Ecto neural progenitor cell (in vitro differentiated cells): Measurements from ENCODE around the gene CPNE5.

Source experiments
- DNase-seq: peaks from one replicate; pipeline ENCODE4 v3.0.0-alpha.2; 2018; ENCODE audit warnings: low spot score

CPNE5 gene

DNA sequence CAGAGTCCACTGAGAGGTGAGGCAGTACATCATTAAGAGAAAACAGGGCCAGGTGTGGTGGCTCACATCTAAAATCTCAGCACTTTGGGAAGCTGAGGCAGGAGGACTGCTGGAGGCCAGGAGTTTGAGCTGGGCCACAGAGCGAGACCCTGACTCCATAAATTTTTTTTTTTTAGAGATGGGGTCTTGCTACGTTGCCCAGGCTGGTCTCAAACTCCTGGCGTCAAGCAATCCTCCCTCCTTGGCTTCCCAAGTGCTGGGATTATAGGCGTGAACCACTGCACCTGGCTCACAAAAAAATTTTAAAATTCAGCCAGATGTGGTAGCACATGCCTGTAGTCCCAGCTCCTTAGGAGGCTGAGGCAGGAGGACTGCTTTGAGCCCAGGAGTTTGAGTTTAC is 18.1 kb upstream of the CPNE5 start:
- DNase-seq = no peak

DNA sequence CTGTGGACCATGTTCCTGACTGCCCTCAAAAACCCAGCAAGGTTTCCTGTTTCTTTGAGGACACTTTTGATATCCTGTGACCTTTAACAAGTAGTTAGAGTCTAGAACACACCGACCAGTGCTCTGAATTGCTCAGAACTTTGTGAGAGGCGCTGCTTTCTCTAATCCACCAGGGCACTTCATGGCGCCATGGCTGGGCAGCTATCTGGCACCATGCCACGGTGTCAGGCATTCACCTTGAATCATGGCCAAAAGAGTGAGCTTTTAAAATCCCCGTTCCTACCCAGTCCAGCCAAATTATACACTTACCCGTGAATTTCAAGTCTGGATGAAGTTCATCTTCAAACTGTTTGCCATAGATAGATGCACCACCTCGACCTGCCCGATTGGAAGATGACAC is 17.0 kb upstream of the CPNE5 start:
- DNase-seq = no peak

DNA sequence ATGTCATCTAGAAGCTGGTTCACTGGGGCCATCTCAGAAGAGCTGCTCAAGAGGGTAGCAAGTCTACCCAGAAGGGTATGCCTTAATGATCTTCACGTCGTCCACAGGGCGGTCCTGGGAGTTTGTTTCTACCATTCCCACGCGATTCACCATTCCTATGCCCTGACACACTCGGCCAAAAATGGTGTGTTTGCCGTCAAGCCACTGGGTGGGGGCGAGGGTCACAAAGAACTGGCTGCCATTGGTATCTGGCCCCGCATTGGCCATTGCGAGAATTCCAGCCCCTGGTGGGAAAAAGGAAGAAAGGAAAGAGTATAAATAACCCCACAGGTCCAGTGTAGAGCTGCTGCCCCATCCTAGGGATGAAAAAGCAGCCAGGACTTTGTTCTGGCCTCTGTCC is 16.5 kb upstream of the CPNE5 start:
- no peak for DNase-seq

DNA sequence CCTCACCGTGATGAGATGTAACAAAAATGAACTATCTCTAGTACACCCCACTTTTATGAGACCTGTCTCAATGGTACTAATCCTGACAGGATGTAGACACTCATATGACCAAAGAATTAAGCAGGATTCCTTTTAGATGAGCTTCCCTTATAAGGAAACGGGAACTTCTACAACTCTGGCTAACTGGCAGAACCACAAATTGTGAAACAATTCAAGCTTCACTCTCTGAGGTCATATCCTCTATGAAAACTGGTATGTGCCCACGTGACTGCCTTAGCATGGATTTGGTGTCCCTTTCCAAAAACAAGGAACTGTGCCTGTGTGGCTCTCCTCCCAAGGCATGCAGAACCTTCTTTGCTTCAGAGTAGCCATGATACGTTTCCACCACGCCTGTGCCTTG is 14.1 kb upstream of the CPNE5 start:
- no peak for DNase-seq

DNA sequence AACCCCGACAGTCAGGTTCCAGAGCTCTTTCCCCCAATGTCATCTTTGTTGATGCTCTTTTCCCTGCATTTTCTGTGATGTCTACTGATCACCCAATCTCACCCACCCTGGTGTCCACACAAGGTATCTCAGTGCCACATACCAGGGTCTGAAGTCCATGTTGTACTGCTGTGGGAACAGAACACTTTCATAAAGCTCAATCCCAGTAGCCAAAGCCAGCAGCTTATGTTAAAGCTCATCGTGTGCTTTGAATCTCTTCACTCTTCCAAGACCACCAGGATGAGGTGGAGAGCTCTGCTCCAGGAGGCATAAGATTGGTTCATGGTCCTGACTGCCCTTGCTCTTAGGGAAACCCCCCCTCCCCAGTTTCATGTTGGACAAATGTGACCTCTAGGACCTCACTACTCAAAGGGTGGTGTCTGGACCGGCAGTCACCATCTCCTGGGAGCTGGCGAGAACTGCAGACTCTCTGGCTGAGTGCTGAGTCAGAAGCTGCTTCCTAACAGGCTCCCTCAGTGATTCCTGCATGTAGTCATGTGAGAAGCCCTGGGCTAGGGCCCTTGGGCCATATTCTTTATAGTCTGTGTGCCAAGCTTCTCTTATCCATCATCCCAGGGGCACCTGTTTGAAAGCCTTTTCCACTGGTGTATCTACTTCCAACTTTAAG is 13.4 kb upstream of the CPNE5 start:
- no peak for DNase-seq

DNA sequence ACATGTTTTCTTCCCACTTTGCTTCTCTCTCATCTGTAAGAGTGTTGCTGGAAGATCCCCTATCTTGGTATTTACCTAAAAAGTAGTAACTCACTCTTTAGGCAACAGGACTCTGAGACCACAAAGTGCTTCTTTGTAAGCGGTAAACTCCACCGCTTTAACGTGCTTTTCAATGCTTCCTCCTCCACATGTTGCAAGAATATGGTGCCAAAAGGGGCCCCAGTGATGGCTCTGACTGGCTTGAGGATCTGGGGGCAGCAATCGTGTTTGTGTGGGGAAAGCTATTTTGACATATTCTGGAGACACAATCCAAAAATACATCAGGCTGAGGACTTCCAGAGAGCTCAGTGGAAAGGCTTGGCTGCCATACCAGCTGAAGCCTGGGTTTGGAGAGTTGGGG is 12.4 kb upstream of the CPNE5 start:
- no peak for DNase-seq

DNA sequence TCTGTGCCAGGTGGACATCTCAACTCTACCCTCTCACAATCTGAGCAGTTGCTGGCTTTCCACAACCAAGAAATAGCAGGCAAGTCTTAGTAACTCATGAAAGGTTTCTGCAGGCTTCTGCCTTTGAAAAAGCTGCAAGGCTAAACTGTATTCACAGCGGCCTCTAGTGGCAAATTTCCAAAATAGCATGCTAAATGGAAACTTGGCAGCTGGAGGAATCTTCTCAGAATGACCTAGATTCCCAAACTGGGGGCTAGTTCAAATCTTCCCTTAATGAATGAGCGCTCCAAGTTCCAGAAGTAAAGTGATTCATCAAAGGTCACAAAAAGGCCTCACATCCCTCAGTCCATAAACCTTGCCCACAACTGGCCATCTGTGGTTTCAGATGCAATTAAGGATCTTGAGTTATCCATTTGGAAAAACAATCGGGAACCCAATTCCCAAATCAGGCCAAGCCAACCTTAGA is 11.9 kb upstream of the CPNE5 start:
- DNase-seq = peak; percentile 62

DNA sequence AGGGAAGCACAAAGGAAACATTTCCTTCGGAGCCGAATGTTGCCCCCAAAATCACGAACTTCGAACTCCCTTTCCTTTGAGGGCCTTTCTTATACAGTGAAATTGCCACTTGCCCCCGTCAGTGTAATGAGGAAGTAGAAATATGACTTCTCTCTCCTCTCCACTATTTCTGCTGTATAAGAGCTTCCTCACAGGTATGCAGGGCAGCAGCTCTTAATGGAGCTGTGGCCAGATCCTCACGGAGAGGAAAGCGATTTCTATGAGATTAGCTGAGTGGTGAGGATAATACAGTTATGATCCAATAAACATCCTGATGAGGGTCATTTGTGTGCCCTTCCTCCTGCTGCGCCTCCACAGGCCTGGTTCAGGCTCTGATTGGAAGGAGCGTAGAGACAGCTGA is 10.8 kb upstream of the CPNE5 start:
- no peak for DNase-seq

DNA sequence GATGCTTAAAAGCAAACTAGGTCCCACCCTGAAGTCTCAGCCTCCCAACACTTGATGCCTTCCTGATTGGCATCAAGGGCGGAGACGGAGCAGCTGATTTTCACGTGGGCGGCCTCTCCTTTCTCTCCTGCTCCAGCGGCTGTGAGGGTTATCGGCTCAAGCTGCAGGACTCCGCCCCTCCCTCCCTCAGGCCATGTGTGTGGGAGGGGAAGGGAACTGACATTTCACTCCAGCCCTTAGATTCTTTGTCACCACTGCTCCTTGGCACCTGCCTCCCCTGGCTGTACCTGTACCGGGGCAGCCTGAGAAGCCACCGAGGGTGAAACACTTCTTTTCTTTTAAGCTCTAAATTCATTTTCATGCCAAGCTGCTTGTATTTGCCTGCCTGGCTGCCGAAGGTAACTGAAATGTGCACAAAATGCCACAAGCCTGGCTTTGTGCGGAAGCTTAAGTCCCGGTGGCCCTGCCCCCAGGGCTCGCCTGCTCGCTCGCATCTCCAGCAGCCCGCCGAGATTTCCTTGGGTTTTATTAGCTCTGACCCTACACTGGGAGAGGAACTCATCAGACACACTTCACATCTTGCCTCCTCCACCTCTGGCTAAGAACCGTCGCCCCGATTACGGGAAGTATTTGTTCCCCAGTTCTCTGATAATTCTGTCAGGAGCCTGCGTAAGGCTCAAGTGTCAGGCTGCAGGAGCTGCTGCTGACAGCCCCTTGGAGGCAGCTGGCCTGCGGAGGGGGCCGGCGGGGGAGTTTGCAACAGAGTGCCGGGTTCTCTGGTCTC is 9.6 kb upstream of the CPNE5 start:
- peak; percentile 88 for DNase-seq

DNA sequence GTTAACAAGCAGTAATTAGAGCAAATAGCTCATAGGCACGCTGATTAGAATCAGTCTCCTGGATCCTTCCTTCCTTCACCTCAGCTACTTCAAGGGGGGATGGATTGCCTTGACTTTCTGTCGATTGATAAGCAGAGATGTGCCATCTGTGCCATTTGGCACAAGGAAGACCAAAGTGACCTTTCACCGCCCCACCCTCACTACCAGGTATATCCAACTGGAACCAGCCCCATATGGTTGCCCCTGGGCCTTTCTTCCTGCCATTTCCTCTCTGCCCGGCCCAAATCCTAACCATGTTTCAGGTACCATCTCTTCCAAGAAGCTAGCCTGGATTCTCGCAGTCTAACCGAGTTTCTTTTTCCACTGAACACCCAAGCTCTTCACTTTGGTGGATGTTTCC is 8.7 kb upstream of the CPNE5 start:
- no peak for DNase-seq

DNA sequence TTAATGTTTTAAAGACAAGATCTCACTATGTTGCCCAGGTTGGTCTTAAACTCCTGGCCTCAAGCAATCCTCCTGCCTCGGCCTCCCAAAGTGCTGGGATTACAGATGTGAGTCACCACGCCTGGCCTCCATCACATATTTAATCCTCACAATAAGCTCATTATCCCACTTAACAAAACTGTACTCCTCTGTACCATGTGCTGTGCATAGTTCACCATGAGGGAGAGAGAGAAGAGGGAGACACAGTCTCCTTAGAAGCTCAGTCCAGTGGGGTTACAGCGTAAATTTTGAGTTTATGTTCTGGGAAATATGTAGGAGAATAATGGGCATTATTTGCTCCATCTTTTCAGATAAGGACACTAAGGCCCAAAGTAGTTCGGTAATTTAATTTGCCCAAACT is 7.9 kb upstream of the CPNE5 start:
- DNase-seq = no peak

DNA sequence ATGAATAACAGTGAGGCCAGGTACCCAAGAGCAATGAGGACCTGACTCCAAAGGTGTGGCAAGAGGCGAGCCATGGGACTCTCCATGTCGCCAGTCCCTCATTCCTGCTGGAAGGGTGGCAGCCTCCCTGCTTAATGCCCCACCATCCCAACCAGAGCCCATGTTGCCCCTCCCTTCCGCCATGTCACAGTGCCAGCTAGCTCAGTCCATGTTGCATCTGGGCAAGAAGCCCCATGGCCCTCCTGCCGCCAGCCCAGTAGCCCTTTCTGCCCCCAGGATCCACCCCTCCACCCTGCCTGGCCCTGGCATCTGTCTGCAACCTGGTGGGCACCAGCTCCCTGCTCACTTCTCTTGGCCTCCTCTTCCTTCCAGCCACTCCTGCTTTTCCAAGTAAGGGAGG is 6.0 kb upstream of the CPNE5 start:
- no peak for DNase-seq

DNA sequence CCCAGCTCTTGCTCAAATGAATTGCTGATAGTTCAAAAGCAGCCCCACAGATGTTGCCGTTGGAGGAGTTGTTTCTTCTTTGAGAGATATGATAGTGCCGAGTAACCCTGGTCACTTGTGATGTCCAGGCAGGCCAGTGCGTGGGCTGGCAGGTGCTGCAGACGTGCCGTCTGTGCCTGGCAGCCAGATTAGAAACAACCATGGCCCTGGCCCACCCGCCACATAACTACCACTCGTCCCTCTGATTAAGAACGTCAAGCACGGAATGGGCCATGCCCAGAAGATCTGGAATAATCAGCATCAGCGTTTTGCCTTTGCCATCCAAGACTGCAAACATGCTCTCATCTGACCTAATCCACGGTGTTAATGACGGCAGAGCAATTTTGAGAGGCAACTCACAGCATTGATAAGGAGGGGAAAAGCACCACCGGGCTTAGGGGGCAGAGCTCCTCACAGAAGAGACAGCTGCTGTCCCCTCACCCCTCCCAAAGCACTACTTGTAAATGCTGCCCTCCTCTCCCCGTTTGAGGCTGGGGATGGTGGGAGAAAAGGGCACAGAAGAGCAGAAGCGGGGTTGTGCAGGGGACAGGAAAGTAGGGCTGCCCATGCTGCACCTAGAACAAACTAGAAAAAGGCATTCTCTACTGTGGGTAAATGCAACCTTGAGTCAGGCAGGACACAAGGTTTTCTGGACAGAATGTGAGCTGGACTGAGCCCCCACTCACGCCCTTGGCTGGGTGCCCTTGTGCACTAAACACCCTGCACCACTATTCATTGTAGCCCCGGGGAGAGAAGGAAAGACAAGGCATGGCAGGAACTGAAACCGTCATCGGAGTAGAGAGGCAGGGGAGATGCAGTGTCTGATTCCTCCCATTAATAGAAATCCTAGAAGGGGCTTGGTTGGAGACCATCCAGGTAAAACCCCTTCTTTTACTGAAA is 5.3 kb upstream of the CPNE5 start:
- DNase-seq = no peak

DNA sequence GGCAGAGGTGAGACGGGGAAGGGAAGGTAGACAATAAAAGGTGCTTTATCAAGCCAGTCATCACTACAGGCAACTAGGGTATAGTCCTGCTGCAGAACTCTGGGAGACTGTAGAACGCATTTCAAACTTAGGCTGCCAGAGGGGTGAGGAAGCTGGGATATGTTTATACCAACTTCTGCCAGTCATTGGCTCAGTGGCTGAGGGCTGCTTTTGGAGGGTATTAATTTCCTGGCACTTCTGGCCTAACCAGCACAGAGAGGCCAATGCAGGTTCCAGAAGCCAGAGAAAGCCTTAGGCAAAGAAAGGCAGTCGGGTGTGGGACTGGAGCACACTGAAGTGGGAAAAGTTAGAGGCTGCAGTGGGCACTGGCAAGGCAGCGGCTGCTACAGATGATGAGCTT is 3.9 kb upstream of the CPNE5 start:
- DNase-seq = no peak

DNA sequence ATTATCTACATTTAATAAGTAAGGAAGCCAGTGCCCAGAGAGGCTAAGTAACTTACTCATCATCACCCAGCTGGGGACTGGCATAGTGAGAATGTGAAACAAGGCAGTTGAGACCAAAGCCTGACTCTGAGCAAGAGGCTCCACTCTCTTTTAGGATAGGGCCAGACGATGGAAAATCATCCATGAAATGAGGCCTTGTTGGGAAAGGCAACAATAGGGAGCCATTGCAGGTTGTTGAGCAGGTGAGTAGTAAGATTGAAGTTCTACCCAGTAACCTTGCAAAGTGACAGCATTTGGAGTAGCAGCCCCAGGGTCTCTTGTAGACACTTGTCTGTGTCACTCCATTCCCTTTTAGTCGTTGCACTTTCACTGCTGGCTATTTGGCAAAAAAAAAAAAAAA is 2.5 kb upstream of the CPNE5 start:
- no peak for DNase-seq

DNA sequence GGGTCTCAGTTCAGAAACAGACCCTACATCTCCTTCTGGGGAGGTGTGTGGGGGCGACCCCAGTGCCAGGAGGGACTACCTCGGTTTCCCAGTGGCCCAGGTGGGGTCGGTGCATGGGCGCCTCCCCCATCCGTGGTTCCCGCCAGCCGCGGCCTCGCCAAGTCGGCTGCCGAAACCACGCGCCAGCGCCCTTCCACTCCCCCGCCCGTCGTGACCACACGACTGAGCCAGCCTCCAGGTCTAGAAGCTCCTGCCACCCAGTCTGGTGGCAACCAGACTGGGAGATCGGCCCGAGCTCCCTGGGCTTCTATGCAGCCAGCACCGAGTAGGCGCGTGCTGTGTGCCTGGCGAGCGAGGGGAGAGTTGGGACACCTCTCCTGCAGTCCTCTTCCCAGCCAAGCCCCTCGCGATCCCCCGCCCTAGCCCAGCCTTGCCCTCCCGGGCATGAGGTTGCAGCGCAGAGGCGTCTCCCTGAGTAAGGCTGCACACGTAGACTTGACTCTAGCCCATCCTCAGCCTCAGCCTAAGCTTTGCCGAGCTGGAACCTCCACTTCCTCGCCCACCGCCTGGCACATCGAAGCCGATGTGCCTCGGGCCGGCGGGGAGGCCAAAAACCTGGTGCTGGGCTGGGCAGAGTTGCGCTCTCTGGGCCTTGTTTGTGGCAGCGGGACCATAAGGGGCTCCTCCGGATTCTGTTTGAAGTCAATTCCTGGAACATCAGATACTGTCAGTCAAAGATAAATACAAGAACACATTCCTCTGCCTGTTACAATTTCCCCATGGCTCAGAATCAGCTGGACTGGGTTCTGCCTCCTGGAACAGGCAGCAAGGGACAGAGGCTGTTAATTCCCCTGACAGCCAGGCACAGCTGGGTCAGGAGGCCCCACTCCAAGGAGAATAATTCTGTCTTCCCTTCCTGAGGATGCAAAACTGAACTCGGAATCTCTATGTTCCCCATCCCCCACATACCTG is 1.5 kb upstream of the CPNE5 start:
- DNase-seq = peak; percentile 64

DNA sequence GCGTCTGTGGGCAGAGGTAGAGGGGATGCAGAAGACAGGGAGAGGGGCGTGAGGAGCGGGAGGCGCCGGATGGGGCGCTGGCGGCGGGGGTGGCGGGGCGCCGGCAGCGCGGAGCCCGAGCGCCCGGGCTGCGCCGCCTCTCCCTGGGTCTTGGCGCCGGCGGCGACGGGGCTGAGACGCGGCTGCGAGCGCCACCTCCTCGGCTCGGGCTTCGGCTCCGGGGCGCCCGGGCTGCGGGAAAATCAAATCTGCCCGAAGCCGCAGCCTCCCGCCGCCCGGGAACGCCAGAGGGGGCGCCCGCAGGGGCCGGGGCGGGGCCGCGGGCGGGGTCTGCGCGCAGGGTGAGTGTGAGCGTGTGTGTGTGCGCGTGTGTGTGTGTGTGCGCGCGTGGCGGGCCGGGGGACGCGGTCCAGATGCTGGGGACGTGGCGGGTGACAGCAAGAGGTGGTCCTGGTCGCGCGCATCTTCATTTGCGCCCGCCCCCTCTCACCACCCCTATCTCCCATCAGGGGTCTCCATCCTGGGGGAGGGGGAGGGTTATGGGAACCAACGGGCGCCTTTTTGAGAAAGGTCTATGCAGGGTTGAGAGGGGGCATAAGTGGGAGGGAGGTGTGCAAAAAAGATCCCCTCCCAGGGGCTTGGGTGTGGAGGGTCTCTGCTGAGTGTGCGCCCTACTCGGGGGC is 646 bp upstream of the CPNE5 start:
- peak; percentile 74 for DNase-seq

DNA sequence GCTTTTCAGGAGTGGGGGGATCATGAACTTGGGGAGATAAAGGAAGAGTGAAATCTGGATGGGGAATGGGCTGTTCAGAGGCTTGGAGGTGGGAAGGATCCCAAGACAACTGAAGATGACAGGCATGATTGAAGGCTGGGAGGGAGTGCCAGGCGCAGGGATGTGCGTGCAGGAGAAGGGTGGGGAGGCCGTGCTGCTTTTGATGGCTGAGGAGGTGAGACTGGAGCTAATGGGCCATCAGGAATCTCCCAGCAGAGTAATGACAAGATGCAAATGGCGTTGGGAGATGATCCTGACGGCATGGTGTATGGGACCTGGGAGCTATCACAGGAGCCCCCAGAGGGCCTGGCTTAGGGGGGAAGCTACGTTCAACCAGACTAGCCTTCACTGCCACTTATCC is 1.6 kb downstream of the CPNE5 start:
- DNase-seq = no peak

DNA sequence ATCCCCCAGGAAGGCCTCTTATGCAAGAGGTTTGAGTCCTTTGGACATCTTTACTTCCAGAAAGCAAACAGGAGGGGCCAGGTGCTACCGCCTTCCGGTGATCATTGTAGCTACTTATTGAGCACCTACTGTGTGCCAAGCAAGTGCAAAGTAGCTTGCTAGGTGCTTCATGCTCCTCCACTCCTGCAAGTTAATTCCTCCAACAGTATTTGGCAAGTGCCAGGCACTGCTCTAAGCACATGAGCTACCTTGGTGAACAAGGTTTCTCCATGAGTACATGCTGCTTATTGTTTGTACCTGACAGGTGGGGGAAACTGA is 2.3 kb downstream of the CPNE5 start:
- DNase-seq = no peak

DNA sequence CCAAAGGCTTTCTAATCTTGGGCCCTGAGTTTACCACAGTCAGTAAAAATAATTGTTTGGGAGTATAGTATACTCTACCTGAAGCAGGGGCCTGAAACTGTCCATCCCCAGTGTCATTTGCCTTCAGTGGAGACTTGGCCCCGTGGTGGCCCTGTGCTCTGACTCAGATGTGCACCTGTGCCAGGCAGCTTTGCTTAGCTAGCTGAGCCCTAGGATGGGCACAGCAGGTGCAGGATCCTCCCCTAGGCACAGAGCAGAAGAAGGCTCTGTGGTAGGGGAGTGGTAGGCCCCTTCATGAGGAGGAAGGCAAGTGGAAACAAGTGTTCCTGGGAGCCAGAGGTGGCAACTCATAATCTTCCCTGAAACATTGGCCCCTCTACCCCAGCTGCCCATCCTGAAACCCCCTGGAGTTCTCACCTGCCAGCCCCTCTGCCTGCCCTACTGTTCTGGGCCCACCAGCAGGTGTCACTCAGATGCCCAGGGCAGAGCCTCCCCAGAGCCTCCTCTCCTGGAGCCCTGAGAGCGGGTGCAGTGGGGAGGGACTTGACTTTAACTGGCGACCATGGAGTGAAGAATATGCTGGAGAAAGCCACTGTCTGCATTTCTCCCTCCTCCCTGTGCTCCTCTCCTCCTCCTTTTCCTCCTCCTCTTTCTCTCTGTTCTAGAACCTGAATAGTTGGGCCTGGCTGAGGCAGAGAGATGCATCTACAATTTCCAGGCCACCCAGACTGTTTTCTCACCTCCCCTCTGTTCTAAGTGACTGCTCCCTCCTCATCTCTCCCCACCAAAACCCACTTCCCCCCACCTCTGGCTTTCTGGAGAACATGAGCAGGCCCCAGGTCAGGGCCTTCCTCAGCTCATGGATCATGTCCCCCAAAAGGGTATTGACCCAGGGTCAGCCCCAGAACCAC is 2.9 kb downstream of the CPNE5 start:
- DNase-seq = no peak
